NCI-H446 treated with DMSO at 0.1 percent for 48 hours (cell line): ENCODE data around the gene PTGES3.
A peak's percentile ranks its signal among the peaks of the same experiment; 100 is the strongest.
"Not testable (repeated sequence)": the region's sequence is repeated elsewhere in the genome, so short reads cannot be mapped to it uniquely, and the experiment has no call there.

Experiments used
- DNase-seq: peaks from one replicate; lab custom pipeline; 2025; lab: John Stamatoyannopoulos, UW

Gene PTGES3, protein sequence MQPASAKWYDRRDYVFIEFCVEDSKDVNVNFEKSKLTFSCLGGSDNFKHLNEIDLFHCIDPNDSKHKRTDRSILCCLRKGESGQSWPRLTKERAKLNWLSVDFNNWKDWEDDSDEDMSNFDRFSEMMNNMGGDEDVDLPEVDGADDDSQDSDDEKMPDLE

DNA sequence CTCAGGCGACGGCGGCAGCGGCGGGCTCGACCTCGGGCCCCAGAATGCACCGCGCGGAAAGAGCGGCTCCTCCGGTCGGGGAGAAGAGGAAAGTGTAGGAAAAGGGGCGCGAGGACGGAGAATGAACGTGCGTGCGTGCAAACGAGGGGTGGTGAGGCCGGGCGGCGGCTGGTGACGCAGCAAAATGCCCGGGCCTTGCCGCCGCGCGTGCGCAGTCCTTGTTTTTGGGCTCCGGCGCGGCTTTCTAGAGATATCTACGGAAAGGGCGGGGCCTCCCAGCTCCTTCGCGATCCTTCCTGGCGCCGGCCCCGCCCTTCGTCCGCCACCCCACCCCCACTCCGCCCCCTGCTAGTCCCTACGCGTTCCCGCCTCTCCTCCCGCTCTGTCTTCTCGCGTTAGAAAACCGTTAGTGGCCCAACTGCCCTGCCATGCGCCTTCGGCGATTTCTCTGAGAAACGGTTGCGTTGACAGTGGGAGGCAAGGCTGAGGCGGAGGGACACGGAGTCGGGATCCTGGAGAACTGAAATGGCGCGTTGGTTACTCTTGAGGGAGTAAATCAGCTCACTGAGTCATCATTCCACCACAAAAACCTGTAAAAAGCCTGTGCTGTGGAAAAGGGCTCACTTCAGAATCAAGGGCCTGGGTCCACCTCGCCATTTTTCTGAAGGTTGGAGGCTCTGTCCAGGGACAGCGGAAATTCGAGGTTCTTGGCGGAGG, at the start of gene PTGES3:
PTGES3 (minus strand) TSS at position 156 of the 717 bp plus-strand sequence. CDS start 285 bp downstream, outside the sequence.
- peak; percentile 95 for DNase-seq

DNA sequence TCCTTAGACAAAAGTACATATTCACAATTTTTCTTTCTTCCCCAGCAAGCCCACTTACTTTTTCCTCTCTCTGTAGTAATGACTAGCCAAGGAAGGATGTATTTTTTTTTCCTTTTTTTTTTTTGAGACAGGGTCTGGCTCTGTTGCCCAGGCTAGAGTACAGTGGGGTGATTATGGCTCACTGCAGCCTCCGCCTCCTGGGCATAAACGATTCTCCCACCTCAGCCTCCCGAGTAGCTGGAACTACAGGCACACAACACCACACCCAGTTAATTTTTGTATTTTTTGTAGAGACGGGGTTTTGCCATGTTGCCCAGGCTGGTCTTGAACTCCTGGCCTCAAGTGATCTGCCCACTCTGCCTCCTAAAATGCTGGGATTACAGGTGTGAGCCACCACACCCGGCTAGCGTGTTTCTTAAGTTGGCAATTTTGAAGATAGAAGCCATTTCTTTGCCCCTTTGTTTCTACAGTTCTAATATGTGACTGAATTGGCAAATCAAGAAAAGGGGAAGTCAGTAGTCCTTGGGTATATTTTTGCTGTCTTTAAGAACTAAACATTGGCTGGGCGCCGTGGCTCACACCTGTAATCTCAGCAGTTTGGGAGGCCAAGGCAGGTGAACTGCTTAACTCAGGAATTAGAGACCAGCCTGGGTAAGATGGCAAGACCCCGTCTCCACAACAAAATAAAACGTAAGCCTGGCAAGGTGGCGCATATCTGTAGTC, 40.2 kb upstream of the PTGES3 start:
- DNase-seq, result no peak

DNA sequence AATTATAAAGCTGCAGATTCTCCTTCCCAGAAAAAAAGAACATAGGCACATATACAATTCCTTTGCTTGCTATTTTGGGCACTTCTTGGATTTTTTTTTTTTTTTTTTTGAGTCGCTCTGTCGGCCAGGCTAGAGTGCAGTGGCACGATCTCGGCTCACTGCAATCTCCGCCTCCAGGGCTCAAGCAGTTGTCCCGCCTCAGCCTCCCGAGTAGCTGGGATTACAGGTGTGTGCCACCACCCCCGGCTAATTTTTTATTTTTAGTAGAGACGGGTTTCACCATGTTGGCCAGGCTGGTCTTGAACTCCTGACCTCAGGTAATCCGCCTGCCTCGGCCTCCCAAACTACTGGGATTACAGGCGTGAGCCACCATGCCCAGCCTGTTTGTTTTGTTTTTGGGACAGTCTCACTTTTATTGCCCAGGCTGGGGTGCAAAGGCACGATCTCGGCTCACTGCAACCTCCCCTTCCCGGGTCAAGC, 38.2 kb upstream of the PTGES3 start:
- not testable (repeated sequence) for DNase-seq

DNA sequence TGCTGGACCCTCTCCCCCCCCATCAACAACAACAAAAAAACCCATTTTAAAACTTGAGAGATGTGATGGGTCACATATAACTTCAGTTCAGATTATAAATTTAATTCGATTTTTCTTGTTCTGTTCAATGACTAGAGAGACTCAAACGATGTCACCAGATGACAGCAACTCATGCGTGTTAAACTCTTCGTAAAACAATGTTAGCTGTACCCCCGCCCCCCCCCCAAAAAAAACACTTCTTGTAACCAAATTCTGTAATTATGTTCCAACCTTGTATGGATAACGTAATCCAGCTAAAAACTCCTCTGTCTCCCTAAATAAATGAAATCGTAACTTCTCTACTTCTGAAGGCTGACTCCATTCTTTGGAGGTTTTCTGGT, 37.6 kb upstream of the PTGES3 start:
- DNase-seq, result no peak

DNA sequence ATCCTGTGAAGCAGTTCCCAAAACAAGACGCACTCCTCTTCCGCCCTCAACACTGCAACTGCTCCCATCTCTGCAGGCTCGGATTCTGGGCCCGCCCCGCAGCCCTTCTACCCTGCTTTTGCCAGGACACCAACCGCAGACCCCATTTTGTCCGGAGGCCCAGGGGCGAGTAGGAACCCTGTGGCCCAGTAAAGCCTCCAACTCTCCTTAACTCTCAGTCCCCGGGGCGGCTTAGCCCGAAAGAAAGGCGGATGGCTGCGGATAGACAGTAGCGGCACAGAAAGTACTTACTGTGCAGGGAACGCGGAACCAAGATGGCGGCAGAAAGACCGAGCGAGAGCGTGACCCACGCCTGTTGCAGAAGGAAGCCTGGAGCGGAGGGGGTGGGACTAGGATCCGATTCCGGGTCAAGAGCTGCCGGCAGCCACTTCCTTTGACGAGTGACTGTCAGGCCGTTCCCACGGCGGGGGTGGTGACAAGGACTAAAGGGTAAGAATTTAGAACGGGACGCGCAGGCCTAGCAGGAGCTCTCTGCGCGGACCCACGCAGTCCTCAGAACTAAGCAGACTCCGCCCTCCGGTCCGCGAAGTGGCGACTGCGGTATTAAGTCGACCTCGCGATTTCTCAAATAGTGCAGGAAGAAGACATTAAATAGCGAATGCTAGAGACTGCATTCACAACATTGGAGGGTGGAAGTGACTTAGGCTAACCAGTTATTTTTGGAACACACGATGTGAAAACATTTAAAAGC, 37.1 kb upstream of the PTGES3 start, which contains the start of gene NACA:
NACA (minus strand) TSS at position 328 of the 751 bp plus-strand sequence. CDS start 778 bp downstream, outside the sequence.
- peak; percentile 96 for DNase-seq

DNA sequence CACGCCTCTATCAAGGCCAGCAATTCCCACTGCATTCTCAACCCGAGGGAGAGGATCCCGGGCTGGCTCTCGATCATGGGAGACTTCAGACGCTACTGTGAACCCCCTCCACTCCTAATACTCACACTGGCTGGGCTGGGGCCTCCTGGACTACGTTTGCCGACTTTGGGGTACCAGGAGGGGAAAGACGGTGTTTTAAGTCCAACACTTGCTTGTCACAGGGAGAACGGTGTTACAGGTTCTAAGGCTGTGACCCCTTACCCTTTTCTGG, 36.6 kb upstream of the PTGES3 start:
- no peak for DNase-seq

DNA sequence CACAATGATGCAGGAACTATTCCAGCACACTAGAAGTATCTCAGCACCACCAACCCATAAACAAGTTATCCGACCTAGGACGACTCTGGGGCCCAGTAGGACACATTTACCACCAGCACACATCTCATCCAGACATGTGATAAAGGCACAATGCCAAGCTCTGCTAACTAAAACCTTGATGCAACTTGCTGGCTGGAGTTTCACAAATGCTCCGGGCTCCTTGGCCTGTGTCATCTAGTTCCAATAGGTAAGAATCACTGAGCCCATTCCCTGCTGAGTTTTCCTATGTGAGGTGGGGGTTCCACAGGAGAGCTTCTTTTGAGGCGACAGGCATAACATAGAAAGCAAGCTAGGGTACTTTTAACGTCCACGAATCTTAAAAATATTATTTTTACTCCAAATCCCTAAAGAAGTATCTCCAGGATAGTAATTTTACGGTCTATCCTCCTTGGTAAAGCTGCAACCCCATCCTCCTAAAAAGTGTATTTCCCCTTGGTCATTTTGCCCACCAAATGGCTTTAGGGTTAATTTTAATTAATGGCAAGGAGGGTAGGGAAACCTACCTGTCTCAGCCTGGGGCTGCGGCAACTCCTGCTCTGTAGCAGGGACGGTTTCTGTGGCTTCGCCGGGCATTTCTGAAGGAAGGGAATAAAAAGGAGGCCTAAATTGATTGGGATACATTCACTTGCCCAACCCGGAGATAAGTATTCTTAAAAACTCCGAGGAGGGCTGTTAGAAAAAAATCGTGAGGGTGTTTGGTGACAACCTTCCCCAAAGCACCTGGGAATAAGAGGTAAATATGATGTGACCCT, 36.0 kb upstream of the PTGES3 start:
- peak; percentile 47 for DNase-seq

DNA sequence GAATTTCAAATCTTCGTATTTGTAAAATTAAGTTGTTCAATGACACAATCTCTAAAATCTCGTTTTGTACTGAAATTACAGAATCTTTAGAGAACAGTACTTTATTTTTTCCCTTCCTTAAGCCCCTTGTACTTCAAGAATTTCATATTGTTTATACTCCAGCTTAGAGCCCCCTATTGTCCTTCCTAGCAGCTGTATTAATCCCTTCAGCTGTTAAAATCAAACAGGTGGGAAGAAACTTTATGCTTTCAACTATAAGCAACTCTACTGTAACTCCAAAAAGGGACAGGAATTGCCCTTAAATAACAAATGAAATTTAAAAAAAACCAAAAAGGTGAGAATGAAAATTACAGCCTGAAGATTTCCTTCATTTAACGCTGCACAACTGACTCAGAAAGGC, 35.3 kb upstream of the PTGES3 start:
- DNase-seq, result no peak

DNA sequence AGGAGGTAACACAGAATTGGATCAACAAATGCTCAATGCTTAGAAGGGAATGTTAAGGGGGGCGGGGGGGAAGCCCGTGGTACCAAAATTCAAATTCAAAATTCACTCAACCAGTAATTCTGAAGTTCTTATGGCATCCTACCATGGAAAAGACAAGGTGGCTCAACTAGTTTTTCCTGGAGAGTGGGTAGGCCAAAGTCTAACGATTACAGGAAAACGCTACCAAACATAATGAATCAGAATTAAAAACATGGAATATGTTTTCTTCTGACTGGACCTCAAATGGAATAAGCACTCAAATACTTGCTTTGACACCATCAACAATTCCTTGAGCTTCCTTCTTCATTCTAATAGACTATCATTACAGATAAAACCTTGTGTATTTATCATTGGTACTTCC, 34.7 kb upstream of the PTGES3 start:
- DNase-seq, result no peak

DNA sequence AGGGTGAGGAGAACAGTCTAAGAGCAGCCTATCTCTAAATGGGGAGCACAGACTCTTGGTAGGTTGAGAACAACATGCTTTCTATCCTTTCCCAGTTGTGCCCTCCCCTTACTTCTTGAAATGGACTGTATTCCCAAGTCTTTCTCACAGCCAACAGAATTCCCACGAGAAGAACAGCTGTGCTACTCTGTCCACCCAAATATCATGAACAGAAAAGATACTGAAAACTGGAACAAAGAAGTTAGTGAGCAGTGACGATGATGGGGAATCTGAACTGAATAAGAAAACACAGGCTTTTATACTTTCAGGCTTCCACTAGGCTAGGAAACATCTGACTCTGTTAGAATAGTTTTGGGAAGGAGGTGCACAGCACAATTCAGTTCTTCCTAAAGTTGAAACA, 33.6 kb upstream of the PTGES3 start:
- DNase-seq, result no peak

DNA sequence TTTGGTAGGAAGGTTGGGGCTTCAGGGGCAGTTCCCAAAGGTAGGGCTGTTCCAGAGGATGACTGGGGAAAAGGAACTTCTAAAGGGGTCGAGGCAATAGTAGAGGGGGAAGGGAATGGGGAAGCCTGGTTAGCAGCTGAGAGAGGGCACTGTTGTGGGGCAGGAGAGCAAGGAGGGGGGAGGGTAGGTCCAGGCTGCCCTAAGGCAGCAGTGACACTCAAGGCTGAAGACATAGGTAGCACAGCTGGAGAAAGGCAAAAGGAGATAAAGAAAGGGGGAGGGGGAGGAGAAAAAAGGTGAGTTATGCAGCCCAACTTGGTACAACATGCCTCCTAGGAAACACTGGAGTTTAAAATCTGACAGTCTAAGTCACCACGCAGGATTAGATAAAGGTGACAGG, 33.1 kb upstream of the PTGES3 start:
- no peak for DNase-seq

DNA sequence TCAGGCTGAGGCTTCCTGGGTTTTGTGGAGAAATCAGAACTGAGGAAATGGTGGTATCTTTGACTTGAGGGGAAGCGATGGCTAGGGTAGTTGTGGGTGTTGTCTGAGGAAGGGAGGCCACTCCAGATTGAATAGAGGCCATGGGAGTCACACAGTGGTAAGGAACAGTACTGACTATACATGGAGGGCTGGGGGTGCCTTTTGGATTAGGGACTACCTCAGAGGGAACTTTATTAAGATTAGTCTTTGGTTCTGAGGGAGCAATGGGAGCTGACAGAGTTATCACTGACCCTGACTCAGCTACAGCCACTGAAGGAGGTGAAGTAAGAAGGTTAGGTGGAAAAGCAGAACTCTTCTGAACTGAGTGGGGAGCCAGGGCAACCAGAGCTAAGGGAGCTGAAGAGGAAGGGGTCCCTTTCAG, 32.7 kb upstream of the PTGES3 start:
- no peak for DNase-seq

DNA sequence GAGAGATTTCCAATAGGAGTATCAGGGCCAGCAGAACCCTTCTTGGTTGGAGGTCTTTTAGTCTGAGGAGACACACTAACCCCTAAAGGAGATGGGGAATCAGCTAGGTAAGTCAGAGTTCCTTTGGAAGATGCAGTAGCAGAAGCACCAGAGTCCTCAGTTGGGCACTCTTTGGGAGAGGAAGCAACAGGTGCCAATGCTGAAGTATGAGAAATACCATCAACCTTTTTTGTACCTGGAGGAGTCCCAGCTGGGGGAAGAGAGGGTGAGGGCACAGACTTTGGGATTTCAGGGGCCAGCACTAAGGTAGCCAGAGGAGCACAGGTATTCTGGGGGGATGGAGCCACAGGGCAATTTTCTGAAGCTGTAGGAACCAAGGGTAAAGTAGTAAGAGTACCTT, 31.0 kb upstream of the PTGES3 start:
- DNase-seq, result no peak

DNA sequence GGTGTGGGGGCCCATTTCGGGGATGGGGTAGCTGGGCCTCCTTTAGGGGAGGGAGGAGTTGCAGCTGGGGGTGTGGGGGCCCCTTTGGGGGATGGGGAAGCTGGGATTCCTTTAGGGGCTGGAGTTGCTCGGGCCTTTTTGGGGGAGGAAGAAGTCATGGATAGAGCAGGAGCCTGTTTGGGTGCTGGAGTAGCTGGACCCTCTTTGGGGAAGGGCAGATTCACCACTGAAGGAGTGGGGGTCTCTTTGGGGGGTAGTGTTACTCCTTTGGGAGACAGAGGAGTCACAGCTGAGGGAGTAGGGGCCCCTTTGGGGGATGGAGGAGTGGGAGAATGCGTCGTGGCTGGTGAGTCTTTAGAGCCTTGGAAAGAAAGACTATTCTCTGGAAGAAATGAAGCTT, 30.6 kb upstream of the PTGES3 start:
- no peak for DNase-seq

DNA sequence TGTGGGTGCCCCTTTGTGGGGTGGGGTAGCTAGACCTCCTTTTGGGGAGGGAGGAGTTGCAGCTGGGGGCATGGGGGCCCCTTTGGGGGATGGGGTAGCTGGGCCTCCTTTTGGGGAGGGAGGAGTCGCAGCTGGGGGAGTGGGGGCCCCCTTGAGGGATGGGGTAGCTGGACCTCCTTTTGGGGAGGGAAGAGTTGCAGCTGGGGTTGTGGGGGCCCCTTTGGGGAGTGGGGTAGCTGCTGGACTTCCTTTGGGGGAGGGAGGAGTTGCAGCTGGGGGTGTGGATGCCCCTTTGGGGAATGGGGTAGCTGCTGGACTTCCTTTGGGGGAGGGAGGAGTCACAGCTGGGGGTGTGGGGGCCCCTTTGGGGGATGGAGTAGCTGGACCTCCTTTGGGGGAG, 30.1 kb upstream of the PTGES3 start:
- DNase-seq, result no peak

DNA sequence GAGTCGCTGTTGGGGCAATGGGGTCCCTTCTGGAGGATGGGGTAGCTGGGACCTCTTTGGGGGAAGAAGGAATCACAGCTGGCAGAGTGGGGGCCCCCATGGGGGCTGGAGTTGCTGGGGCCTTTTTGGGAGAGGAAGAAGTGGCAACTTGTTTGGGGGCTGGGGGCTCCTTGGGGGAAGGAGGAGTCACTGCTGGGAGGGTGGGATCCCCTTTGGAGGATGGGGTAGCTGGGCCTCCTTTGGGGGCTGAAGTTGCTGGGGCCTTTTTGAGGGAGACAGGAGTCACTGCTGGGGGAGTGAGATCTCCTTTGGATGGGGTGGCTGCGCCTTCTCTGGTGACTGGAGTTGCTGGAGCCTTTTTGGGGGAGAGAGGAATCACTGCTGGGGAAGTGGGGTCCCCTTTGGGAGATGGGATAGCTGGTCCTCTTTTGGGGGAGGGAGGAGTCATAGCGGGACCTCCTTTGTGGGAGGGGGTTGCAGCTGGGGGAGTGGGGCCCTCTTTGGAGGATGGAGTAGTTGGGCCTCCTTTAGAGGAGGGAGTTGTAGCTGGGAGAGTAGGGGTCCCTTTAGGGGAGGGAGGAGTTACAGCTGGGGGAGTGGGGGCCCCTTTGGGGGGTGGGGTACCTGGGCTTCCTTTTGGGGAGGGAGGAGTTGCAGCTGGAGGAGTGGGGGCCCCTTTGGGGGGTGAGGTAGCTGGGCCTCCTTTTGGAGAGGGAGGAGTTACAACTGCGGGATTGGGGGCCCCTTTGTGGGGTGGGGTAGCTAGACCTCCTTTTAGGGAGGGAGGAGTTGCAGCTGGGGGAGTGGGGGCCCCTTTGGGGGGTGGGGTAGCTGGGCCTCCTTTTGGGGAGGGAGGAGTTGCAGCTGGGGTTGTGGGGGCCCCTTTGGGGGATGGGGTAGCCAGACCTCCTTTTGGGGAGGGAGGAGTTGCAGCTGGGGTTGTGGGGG, 29.1 kb upstream of the PTGES3 start:
- no peak for DNase-seq

DNA sequence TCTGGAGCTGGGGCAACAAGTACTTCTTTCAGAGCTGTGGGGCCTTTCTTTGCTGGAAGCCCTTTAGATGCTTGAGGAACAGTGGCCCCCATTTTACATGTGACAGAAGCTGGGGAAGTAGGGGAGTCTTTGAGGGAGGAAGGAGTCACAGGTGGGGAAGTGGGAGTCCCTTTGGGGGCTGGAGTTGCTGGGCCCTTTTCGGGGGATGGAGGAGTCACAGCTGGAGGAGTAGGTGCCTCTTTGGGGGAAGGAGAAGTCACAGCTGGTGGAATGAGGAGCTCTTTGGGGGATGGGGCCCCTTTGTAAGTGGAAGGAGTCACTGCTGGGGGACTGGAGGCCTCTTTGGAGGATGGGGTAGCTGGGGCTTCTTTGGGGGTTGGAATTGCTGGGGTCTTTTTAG, 28.4 kb upstream of the PTGES3 start:
- no peak for DNase-seq

DNA sequence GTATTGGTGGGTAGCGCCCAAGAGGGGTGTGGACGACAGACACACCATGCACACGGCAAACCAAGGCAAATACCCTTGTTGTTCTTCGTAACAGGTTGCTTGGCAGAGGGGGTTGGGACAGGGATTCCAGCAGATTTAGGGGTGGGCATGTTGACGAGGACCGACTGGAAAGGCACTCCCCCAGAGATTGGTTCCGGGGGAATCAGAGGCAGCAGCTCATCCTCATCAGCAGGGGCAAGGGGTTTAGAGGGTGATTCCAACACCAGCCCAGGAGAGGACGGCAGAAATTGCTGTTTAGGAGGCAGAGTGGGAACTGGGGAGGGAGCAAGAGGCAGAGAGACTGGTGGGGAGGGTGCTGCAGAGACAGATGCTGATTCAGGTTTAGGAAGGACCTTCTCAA, 27.7 kb upstream of the PTGES3 start:
- DNase-seq, result no peak

DNA sequence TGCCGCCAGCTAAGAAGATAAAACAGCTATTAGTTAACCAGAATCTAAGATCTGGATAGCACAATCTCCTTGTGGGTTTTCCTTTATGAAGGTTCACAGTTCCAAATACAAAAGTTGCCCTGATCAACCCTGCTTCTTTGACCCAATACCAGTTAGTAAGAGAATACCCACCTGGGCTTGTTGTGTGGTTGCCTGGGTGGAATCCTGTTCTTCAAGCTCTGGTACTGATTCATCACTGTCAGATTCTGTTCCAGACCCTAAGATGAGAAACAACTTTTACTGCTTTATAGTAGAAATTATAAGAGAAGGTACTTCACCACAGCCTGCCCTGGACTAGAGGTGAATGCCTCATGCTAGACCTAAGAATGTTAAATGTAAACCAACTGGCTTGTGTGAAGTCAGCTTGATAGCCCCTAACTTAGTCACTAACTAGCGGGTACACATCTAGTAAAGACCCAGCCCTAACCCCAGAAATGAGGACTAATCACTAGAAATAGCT, 26.4 kb upstream of the PTGES3 start:
- no peak for DNase-seq

DNA sequence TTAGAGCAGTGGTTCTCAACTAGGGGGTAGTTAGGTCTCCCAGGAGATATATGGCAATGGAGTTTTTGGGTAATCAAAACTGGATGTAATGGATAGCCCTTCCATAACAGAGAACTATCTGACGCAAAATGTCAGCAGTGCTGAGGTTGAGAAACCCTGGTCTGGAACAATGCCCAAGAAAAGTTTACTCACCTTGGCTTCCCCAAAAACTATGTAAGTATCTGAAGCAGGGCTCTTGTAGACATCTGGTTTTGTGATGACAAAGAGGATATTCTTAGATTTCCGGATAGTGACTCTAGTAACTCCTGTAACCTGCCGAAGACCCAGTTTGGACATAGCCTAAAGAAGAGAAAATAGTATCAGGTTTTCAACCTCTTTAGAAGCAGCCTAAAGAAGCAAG, 25.3 kb upstream of the PTGES3 start:
- DNase-seq, result no peak
